Bronchial epithelial cell (primary cell): ENCODE measurements around the gene TRIM37. TPM values are rescaled to one million over a fixed set of nuclear protein-coding genes. Genes with fewer than 3 reads are reported as not detected.
A peak's percentile ranks its signal among the peaks of the same experiment; 100 is the strongest.

Experiments used
- DNase-seq: peaks from one replicate; pipeline ENCODE4 v3.0.0-alpha.2; 2010; ENCODE audit warnings: low read depth
- FAIRE-seq: peaks from 2 replicates; lab custom pipeline; 2011; peaks lifted over from hg19 to GRCh38; lab: Jason Lieb, UNC
- H3K27me3 ChIP-seq: 2 replicates; pipeline ENCODE4 v1.5.1; 2011; ENCODE audit warnings: low read length; ENCODE audit not compliant: control insufficient read depth, insufficient read depth
- H3K36me3 ChIP-seq: 2 replicates; pipeline ENCODE4 v1.5.1; 2011; ENCODE audit warnings: low read length; ENCODE audit not compliant: control insufficient read depth, insufficient read depth
- H3K4me3 ChIP-seq: 2 replicates; pipeline ENCODE4 v1.5.1; 2011; ENCODE audit warnings: mild to moderate bottlenecking, low read depth, low read length, control low read depth
- total RNA-seq: library from RNA; depleted of rRNA; stranded (reverse); fragments of >200 nt; gene quantifications from 2 replicates; pipeline ENCODE4 v1.2.1, GENCODE V29; 2014
- TF ChIP-seq, protein P1 (sequence below): IDR thresholded peaks from 2 replicates; pipeline ENCODE4 v1.5.1; 2011; ENCODE audit warnings: mild to moderate bottlenecking, moderate library complexity, low read length, control low read depth, inconsistent platforms; ENCODE audit not compliant: insufficient read depth, severe bottlenecking

TRIM37 gene
- total RNA-seq, 1 donor from 2014 or later: 29.0 TPM

DNA sequence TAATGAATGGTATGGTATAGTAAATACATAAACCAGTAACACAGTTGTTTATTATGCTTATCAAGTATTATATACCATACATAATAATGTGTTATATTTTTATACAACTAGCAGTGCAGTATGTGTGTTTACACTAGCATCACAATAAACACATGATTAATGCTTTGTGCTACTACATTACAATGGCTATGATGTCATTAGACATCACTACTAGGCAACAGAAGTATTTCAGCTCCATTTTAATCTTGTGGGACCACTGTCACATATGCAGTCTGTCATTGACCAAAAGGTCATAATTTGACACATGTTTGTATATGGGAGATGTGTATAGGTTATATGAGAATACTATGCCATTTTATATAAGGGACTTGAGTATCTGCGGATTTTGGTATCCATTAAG, 32.7 kb downstream of the TRIM37 start:
- no peak for FAIRE-seq
- Histone ChIP-seq H3K27me3 (no peaks in the 10 kb centered on the region), H3K36me3 (peaks cover 2% of the 10 kb centered on the region), H3K4me3 (no peak overlapping the region)
- DNase-seq: peak; percentile 10
- TF ChIP-seq, protein P1, sequence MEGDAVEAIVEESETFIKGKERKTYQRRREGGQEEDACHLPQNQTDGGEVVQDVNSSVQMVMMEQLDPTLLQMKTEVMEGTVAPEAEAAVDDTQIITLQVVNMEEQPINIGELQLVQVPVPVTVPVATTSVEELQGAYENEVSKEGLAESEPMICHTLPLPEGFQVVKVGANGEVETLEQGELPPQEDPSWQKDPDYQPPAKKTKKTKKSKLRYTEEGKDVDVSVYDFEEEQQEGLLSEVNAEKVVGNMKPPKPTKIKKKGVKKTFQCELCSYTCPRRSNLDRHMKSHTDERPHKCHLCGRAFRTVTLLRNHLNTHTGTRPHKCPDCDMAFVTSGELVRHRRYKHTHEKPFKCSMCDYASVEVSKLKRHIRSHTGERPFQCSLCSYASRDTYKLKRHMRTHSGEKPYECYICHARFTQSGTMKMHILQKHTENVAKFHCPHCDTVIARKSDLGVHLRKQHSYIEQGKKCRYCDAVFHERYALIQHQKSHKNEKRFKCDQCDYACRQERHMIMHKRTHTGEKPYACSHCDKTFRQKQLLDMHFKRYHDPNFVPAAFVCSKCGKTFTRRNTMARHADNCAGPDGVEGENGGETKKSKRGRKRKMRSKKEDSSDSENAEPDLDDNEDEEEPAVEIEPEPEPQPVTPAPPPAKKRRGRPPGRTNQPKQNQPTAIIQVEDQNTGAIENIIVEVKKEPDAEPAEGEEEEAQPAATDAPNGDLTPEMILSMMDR: no peak

DNA sequence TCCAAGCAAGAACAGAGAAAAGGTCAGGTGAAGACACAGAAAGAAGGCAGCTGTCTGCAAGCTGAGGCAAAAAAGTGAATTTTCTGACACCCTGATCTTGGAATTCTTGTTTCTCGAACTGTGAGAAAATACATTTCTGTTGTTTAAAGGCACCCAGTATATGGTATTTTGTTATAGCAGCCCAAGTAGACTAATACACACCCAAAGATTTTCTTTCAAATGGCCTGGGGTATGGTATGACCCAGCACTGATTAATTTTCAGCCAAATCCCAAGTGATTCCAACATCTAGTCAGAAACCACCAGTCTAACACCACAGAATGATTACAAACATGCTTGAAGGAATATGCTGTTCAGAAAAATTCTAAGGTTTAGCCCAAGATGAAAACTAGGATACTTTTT, 36.8 kb downstream of the TRIM37 start:
- peaks cover 2% of the 10 kb centered on the region for H3K36me3 ChIP-seq
- TF ChIP-seq, protein P1: no peak
- no peak for DNase-seq
- H3K4me3 ChIP-seq: no peak overlapping the region
- FAIRE-seq: no peak
- no peaks in the 10 kb centered on the region for H3K27me3 ChIP-seq

DNA sequence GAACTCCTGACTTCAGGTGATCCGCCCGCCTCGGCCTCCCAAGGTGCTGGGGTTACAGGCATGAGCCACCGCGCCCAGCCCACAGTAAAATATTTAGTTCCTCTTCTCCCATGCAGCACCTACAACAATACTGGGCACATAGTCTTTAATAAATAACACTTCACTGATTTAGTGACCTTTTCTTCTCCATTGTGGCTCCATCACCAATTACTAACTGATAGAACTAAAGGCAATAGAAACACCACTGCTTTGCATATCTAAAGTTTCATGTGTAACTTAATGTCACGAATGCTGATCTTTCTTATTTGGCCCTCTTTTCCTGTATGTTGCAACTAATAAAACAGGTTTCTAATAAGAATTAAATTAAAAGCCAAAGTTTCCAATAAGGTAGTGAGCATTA, 38.9 kb downstream of the TRIM37 start:
- no peak for FAIRE-seq
- peaks cover 2% of the 10 kb centered on the region for H3K36me3 ChIP-seq
- H3K4me3 ChIP-seq: no peak overlapping the region
- no peak for DNase-seq
- TF ChIP-seq, protein P1: no peak
- H3K27me3 ChIP-seq: no peaks in the 10 kb centered on the region

DNA sequence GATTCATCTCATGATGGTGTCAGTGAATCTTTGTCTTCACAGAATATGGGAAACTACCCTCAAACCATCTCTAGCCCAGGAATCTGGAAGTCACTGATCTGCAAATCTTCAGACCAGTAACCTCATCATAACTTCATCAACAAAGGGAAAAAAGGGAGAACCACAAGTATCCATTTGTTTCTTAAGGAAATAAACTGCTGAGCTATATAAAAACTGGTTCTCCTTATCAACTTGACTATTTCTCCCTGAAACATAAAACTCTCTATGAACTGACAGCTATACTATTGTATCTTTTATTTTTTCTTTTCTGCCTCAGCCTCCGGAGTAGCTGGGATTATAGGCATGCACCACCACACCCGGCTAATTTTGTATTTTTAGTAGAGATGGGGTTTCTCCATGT, 39.3 kb downstream of the TRIM37 start:
- TF ChIP-seq, protein P1: no peak
- no peak for DNase-seq
- peaks cover 2% of the 10 kb centered on the region for H3K36me3 ChIP-seq
- H3K27me3 ChIP-seq: no peaks in the 10 kb centered on the region
- FAIRE-seq: no peak
- H3K4me3 ChIP-seq: no peak overlapping the region

DNA sequence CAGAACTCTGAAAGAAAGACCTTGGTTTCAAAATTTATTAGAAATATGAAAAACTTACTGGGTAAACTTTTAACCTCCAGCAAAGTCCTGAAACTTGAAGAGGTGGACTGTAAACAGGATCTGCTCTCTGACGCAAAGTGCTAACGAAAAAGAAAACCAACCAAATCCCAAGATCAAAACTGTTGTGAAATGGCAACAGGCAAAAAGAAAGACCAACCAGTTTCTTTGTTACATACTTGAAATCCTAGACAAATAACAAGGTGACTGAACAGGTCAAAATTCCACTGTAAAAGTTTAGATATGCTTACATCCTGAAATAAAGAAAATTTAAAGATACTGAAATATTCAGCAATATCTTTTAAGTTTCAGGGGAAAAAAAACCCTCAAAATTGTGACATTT, 44.2 kb downstream of the TRIM37 start:
- no peak for FAIRE-seq
- H3K27me3 ChIP-seq: no peaks in the 10 kb centered on the region
- H3K4me3 ChIP-seq: no peak overlapping the region
- no peaks in the 10 kb centered on the region for H3K36me3 ChIP-seq
- no peak for DNase-seq
- TF ChIP-seq, protein P1: no peak

DNA sequence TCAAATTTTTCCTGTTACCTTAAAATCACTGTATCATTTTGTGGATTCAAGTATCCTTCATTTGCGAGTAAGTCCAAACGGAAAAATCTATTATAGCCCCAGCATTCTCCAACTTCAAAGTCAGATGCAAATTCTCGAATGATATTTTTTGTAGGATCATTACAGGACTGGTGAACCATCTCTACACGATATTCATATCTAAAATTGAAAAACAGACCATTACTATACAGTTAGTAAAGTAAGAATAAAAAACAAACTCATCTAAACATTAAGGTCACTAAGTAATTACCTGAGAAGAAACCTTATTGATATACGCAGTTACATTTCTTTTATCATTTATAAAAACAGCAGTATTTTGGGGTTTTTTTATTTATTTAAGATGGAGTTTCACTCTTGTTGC, 49.8 kb downstream of the TRIM37 start:
- peaks cover 1% of the 10 kb centered on the region for H3K36me3 ChIP-seq
- DNase-seq: no peak
- no peak overlapping the region for H3K4me3 ChIP-seq
- no peaks in the 10 kb centered on the region for H3K27me3 ChIP-seq
- no peak for FAIRE-seq
- TF ChIP-seq, protein P1: no peak
